GM12872 (cell line): Measurements from ENCODE around the gene CRYGS.

Experiments used
- CTCF ChIP-seq: IDR thresholded peaks from 3 replicates; pipeline ENCODE4 v1.5.1; 2011; ENCODE audit warnings: low read depth, mild to moderate bottlenecking, low read length, moderate library complexity; ENCODE audit not compliant: insufficient read depth

Gene CRYGS

DNA sequence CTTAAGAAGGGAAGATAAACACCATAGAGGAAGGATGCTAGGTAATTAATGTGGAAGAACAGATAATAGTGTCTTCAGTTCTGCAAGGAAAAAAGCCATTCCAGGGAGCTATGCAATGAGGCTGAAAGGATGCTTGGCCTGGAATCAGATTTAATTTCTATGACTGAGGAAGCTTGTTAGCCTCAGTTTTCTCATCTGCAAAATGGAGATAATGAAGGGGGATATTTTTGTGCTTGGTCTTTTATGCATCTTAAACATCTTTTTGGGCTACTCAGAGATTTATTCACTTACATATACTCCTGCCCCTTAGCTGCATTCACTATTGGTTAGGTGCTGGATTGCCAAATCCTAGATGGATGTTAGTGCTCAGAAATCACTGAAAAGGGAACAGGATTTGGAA lies 43.0 kb upstream of the CRYGS start:
- TF ChIP-seq CTCF = no peak

DNA sequence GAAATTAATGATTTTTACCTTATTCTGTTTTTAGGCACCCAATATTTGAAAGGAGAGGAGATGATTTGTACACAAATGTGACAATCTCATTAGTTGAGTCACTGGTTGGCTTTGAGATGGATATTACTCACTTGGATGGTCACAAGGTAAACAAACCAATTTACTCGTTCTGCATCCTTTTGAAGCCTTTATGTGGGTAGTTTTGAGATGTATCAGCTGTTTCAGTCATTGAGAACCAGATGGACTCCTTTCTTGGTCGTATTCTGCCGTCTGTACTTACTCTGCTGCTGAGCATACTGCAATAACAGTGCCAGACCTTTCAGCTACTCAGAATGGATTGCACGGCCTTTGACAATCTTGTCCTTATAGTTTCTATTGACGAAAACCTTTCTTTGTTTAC lies 39.7 kb upstream of the CRYGS start:
- TF ChIP-seq CTCF = no peak

DNA sequence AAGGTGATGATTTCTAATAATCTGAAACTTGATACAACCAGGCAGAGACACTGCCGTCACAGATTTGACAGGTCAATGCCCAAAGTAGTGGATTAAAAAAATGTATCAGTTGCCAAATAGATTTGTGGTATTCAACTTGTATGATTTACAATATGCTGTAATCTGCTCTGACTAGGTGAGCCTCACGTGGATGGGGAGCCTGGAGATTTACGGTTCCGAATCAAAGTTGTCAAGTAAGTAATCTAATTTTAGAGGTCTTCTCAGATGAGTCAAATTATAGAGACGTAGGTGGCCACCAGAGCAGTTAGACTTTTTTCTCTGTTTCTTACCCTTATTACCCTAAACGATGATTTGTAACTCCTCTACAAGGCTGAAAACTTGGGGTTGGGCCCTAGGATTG lies 38.4 kb upstream of the CRYGS start:
- TF ChIP-seq CTCF = no peak

- no peak for TF ChIP-seq CTCF
Observed at GRCh38 chr3:186580785-186581184, 36.6 kb upstream of the CRYGS start.

DNA sequence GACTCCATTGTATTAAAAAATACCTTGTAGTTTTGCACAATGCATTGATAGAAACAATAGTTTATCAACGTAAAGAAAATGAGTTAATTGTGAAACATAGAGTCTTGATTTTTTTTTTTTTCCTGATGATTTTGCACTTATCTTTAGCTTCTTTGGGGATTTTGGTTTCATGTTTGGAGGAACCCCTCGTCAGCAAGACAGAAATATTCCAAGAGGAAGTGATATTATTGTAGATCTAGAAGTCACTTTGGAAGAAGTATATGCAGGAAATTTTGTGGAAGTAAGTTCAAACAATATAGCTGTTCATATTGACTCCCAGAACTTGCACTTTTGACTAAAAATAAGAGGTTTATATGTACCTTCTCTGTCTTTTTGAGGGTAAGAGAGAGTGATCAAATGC lies 33.3 kb upstream of the CRYGS start:
- no peak for TF ChIP-seq CTCF

- TF ChIP-seq CTCF = no peak
Observed at GRCh38 chr3:186571644-186572013, 27.4 kb upstream of the CRYGS start.

GRCh38 chr3:186570941-186571643 lies 26.9 kb upstream of the CRYGS start:
- no peak for TF ChIP-seq CTCF
